WI38 (cell line): ENCODE measurements around the gene PCDHB3.
A peak's percentile ranks its signal among the peaks of the same experiment; 100 is the strongest.
"Not testable (repeated sequence)": the region's sequence is repeated elsewhere in the genome, so short reads cannot be mapped to it uniquely, and the experiment has no call there.

Experiments used
- H3K4me3 ChIP-seq: 2 replicates; pipeline ENCODE4 v1.5.1; 2011; ENCODE audit warnings: low read depth, mild to moderate bottlenecking, control low read depth, low read length
- CTCF ChIP-seq: IDR thresholded peaks from 2 replicates; pipeline ENCODE4 v1.5.1; 2012; ENCODE audit warnings: low read depth, mild to moderate bottlenecking, control low read depth, low read length

PCDHB3 gene

GRCh38 chr5:141121563-141121962 lies 21.3 kb downstream of the PCDHB3 start, which contains the start of gene PCDHB4:
PCDHB4 (plus strand) TSS chr5:141121818; CDS start chr5:141121999, 181 bp downstream.
- TF ChIP-seq CTCF = no peak
- H3K4me3 ChIP-seq = no peak within 1 kb of the TSS

- no peak overlapping the region for H3K4me3 ChIP-seq
- no peak for TF ChIP-seq CTCF
These were observed 21.7 kb downstream of the PCDHB3 start for GRCh38 chr5:141121985-141122384.

- not testable (repeated sequence) for H3K4me3 ChIP-seq
These were observed 23.3 kb downstream of the PCDHB3 start for GRCh38 chr5:141123396-141124135.

- TF ChIP-seq CTCF = no peak
- H3K4me3 ChIP-seq = no peak overlapping the region
These were observed 27.0 kb downstream of the PCDHB3 start for GRCh38 chr5:141127305-141127704.

- TF ChIP-seq CTCF = peak; percentile 12; the same call in 1 of the 2 replicates
- H3K4me3 ChIP-seq = peak within 1 kb of the TSS; percentile 39
These were observed 34.9 kb downstream of the PCDHB3 start, which contains the start of gene PCDHB5 for GRCh38 chr5:141135030-141135717. PCDHB5 (plus strand) TSS chr5:141135206; CDS start chr5:141135435, 229 bp downstream.

- H3K4me3 ChIP-seq = peak overlapping the region; percentile 39; the same call in 1 of the 2 replicates
These were observed 35.5 kb downstream of the PCDHB3 start for GRCh38 chr5:141135718-141136266.

GRCh38 chr5:141137346-141137745 lies 37.1 kb downstream of the PCDHB3 start:
- not testable (repeated sequence) for H3K4me3 ChIP-seq

More at GRCh38 chr5:141135718-141136266, 35.5 kb downstream of the PCDHB3 start:
- TF ChIP-seq CTCF = no peak

- TF ChIP-seq CTCF = 0 out of 2 replicates have a peak, but pooled peaks have one; percentile 13
- H3K4me3 ChIP-seq = peak within 1 kb of the TSS; percentile 34
These were observed 49.5 kb downstream of the PCDHB3 start, which contains the start of gene PCDHB6 for GRCh38 chr5:141149812-141150211. PCDHB6 (plus strand) TSS chr5:141150057; CDS start chr5:141150258, 201 bp downstream.
